ENCODE measurements around the gene CNOT6.
"Not testable (repeated sequence)": the region's sequence is repeated elsewhere in the genome, so short reads cannot be mapped to it uniquely, and the experiment has no call there.

CNOT6 gene

GRCh38 chr5:180515294-180515693, 21.1 kb downstream of the CNOT6 start:
- in situ Hi-C loops (cut with HindIII; ENCODE audit: low sequenced_read_pairs), result no loop called here

- in situ Hi-C loops (cut with HindIII; ENCODE audit: low sequenced_read_pairs), result not testable (repeated sequence)
Observed at GRCh38 chr5:180515974-180516373, 21.8 kb downstream of the CNOT6 start.

GRCh38 chr5:180516440-180516839, 22.3 kb downstream of the CNOT6 start:
- in situ Hi-C loops (cut with HindIII; ENCODE audit: low sequenced_read_pairs), result no loop called here

GRCh38 chr5:180519098-180519497, 24.9 kb downstream of the CNOT6 start:
- in situ Hi-C loops (cut with HindIII; ENCODE audit: low sequenced_read_pairs), result no loop called here

- in situ Hi-C loops (cut with HindIII; ENCODE audit: low sequenced_read_pairs), result no loop called here
Observed at GRCh38 chr5:180521101-180521500, 26.9 kb downstream of the CNOT6 start.

- in situ Hi-C loops (cut with HindIII; ENCODE audit: low sequenced_read_pairs), result no loop called here
Observed at GRCh38 chr5:180521591-180521990, 27.4 kb downstream of the CNOT6 start.

GRCh38 chr5:180522330-180522729, 28.2 kb downstream of the CNOT6 start:
- in situ Hi-C loops (cut with HindIII; ENCODE audit: low sequenced_read_pairs), result no loop called here

GRCh38 chr5:180523629-180524466, 29.7 kb downstream of the CNOT6 start:
- in situ Hi-C loops (cut with HindIII; ENCODE audit: low sequenced_read_pairs), result no loop called here

- in situ Hi-C loops (cut with HindIII; ENCODE audit: low sequenced_read_pairs), result no loop called here
Observed at GRCh38 chr5:180525399-180525798, 31.2 kb downstream of the CNOT6 start.

GRCh38 chr5:180526269-180526668, 32.1 kb downstream of the CNOT6 start:
- in situ Hi-C loops (cut with HindIII; ENCODE audit: low sequenced_read_pairs), result no loop called here

- in situ Hi-C loops (cut with HindIII; ENCODE audit: low sequenced_read_pairs), result no loop called here
Observed at GRCh38 chr5:180527659-180528058, 33.5 kb downstream of the CNOT6 start.

GRCh38 chr5:180531036-180531585, 36.9 kb downstream of the CNOT6 start:
- in situ Hi-C loops (cut with HindIII; ENCODE audit: low sequenced_read_pairs), result not testable (repeated sequence)

GRCh38 chr5:180532268-180532667, 38.1 kb downstream of the CNOT6 start:
- in situ Hi-C loops (cut with HindIII; ENCODE audit: low sequenced_read_pairs), result no loop called here

GRCh38 chr5:180533845-180534244, 39.7 kb downstream of the CNOT6 start:
- in situ Hi-C loops (cut with HindIII; ENCODE audit: low sequenced_read_pairs), result no loop called here

GRCh38 chr5:180535573-180535972, 41.4 kb downstream of the CNOT6 start:
- in situ Hi-C loops (cut with HindIII; ENCODE audit: low sequenced_read_pairs), result no loop called here

GRCh38 chr5:180540050-180540694, 46.0 kb downstream of the CNOT6 start:
- in situ Hi-C loops (cut with HindIII; ENCODE audit: low sequenced_read_pairs), result no loop called here

GRCh38 chr5:180541710-180542109, 47.5 kb downstream of the CNOT6 start:
- in situ Hi-C loops (cut with HindIII; ENCODE audit: low sequenced_read_pairs), result no loop called here

GRCh38 chr5:180545248-180545647, 51.1 kb downstream of the CNOT6 start:
- in situ Hi-C loops (cut with HindIII; ENCODE audit: low sequenced_read_pairs), result loop anchor here (5.0 kb wide), 3 partner anchors 37 to 168 kb away; no protein-coding TSS in a partner anchor

- in situ Hi-C loops (cut with HindIII; ENCODE audit: low sequenced_read_pairs), result loop anchor here (5.0 kb wide), 3 partner anchors 34 to 171 kb away; no protein-coding TSS in a partner anchor
Observed at GRCh38 chr5:180548563-180548962, 54.4 kb downstream of the CNOT6 start.

GRCh38 chr5:180553530-180553929, 59.4 kb downstream of the CNOT6 start:
- in situ Hi-C loops (cut with HindIII; ENCODE audit: low sequenced_read_pairs), result no loop called here

GRCh38 chr5:180555168-180555921, 61.2 kb downstream of the CNOT6 start:
- in situ Hi-C loops (cut with HindIII; ENCODE audit: low sequenced_read_pairs), result no loop called here

Data from endothelial cell of hepatic sinusoid (primary cell).